Measurements from ENCODE around the gene MRPS2. TPM values are rescaled to one million over a fixed set of nuclear protein-coding genes. Genes with fewer than 3 reads are reported as not detected.

MRPS2 gene
- total RNA-seq, 1 donor from 2014 or later, result 50.1 TPM

DNA sequence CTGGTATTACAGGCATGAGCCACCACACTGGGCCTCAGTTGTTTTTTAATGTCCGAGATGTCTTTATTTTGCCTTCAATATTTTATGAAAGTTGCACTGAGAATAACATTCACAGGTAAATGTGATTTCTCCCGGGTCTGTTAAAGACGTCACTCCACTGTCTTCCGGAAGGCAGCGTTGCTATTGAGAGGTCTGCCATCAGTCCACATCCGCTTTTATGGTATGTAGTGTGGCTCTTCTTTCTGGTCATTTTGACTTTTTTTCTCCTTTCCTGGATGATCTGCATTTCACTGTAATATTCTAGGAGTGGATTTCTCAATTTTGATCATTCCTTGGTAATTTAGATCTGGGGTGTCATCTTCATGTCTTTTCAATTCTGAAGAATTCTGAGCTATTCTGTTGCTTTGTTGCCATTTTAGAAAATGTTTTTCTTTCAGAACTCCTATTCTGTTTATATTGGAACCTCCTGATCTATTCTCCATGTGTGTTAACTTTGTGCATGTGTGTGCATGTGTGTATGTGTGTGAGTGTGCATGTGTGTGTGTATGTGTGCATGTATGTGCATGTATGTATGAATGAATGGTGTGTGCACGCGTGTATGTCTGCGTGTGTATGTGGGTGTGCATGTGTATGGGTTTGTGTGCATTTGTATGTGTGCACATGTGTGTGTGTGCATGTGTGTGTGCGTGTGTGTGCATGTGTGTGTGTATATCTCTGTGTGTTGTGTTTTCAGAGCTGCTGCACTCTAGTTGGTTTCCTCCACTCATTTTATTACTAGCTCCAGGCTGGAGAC lies 18.9 kb downstream of the MRPS2 start:
- H3K36me3 ChIP-seq, result no peaks in the 10 kb centered on the region
- no peak for DNase-seq (ENCODE audit: extremely low spot score in 2 of 2)
- no peaks in the 10 kb centered on the region for H3K27me3 ChIP-seq
- TF ChIP-seq POLR2A (IDR thresholded peaks at IDR 0.05), result no peak
- TF ChIP-seq, protein P1, sequence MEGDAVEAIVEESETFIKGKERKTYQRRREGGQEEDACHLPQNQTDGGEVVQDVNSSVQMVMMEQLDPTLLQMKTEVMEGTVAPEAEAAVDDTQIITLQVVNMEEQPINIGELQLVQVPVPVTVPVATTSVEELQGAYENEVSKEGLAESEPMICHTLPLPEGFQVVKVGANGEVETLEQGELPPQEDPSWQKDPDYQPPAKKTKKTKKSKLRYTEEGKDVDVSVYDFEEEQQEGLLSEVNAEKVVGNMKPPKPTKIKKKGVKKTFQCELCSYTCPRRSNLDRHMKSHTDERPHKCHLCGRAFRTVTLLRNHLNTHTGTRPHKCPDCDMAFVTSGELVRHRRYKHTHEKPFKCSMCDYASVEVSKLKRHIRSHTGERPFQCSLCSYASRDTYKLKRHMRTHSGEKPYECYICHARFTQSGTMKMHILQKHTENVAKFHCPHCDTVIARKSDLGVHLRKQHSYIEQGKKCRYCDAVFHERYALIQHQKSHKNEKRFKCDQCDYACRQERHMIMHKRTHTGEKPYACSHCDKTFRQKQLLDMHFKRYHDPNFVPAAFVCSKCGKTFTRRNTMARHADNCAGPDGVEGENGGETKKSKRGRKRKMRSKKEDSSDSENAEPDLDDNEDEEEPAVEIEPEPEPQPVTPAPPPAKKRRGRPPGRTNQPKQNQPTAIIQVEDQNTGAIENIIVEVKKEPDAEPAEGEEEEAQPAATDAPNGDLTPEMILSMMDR (IDR thresholded peaks at IDR 0.05), result no peak
- no peaks in the 10 kb centered on the region for H3K4me1 ChIP-seq
- no peak overlapping the region for H3K4me3 ChIP-seq
- no peak overlapping the region for H3K27ac ChIP-seq
- no peaks in the 10 kb centered on the region for H3K9me3 ChIP-seq
- intact Hi-C loops (cut with DNase I), result no loop called here

- DNase-seq (ENCODE audit: extremely low spot score in 2 of 2), result no peak
- no peaks in the 10 kb centered on the region for H3K9me3 ChIP-seq
- H3K4me3 ChIP-seq, result no peak within 1 kb of the TSS
- H3K36me3 ChIP-seq, result no peaks in the 10 kb centered on the region
- intact Hi-C loops (cut with DNase I), result no loop called here
- no peak within 1 kb of the TSS for H3K27ac ChIP-seq
- TF ChIP-seq POLR2AphosphoS5 (IDR thresholded peaks at IDR 0.05; ENCODE audit: insufficient read depth in 1 of 2, low read depth in 1 of 2) (no peak), POLR2A (IDR thresholded peaks at IDR 0.05) (no peak)
- TF ChIP-seq, protein P1 (IDR thresholded peaks at IDR 0.05), result no peak
- no peaks in the 10 kb centered on the region for H3K4me1 ChIP-seq
- H3K27me3 ChIP-seq, result no peaks in the 10 kb centered on the region
Observed at GRCh38 chr9:135520916-135521607, 20.6 kb downstream of the MRPS2 start, which contains the start of gene LCN1. LCN1 (plus strand) TSS chr9:135521440; CDS start chr9:135521498, 58 bp downstream.

DNA sequence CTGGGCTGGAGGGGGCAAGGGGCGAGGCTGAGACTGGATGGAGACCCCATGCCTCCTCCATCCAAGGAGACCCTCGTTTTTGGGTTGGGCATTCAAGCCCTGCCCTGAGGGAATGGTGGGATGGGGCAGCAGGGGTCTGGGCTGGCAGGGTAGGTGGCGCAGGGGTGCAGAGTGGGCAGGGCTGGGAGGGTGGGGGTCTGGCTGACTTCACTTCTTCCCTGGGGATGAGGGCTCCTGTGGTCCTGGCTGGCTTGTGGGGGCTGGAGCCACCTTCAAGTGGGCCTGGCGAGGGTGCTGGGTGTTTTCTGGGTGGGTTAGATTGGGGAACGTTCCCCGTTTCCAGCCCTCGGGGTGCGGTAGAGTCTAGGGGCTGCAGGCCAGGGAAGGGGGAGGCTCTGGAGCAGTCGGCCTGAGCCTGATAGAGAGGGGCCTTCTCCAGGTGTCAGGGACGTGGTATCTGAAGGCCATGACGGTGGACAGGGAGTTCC lies 21.2 kb downstream of the MRPS2 start:
- Histone ChIP-seq H3K4me3 (no peak overlapping the region), H3K4me1 (no peaks in the 10 kb centered on the region), H3K27me3 (no peaks in the 10 kb centered on the region), H3K27ac (no peak overlapping the region), H3K36me3 (no peaks in the 10 kb centered on the region), H3K9me3 (no peaks in the 10 kb centered on the region)
- TF ChIP-seq POLR2A (IDR thresholded peaks at IDR 0.05), result no peak
- TF ChIP-seq, protein P1 (IDR thresholded peaks at IDR 0.05), result no peak
- no peak for TF ChIP-seq POLR2AphosphoS5 (IDR thresholded peaks at IDR 0.05; ENCODE audit: insufficient read depth in 1 of 2, low read depth in 1 of 2)
- DNase-seq (ENCODE audit: extremely low spot score in 2 of 2), result no peak
- intact Hi-C loops (cut with DNase I), result no loop called here

GRCh38 chr9:135522137-135522877 lies 21.8 kb downstream of the MRPS2 start:
- no peak for DNase-seq (ENCODE audit: extremely low spot score in 2 of 2)
- H3K27ac ChIP-seq, result no peak overlapping the region
- no peaks in the 10 kb centered on the region for H3K27me3 ChIP-seq
- no peak overlapping the region for H3K4me3 ChIP-seq
- H3K9me3 ChIP-seq, result no peaks in the 10 kb centered on the region
- intact Hi-C loops (cut with DNase I), result no loop called here
- no peaks in the 10 kb centered on the region for H3K4me1 ChIP-seq
- TF ChIP-seq POLR2AphosphoS5 (IDR thresholded peaks at IDR 0.05; ENCODE audit: insufficient read depth in 1 of 2, low read depth in 1 of 2) (no peak), POLR2A (IDR thresholded peaks at IDR 0.05) (no peak)
- TF ChIP-seq, protein P1 (IDR thresholded peaks at IDR 0.05), result no peak
- no peaks in the 10 kb centered on the region for H3K36me3 ChIP-seq

Data from vagina (tissue), 2 donors.